GM15510 (cell line): Measurements from ENCODE around the gene TRAF3IP1.
A peak's percentile ranks its signal among the peaks of the same experiment; 100 is the strongest.

Source experiments
- POLR2A ChIP-seq: IDR thresholded peaks from 3 replicates; pipeline ENCODE4 v1.6.1; 2011; ENCODE audit warnings: borderline replicate concordance; ENCODE audit not compliant: insufficient read length; ENCODE audit errors: extremely low read depth

TRAF3IP1 gene, protein sequence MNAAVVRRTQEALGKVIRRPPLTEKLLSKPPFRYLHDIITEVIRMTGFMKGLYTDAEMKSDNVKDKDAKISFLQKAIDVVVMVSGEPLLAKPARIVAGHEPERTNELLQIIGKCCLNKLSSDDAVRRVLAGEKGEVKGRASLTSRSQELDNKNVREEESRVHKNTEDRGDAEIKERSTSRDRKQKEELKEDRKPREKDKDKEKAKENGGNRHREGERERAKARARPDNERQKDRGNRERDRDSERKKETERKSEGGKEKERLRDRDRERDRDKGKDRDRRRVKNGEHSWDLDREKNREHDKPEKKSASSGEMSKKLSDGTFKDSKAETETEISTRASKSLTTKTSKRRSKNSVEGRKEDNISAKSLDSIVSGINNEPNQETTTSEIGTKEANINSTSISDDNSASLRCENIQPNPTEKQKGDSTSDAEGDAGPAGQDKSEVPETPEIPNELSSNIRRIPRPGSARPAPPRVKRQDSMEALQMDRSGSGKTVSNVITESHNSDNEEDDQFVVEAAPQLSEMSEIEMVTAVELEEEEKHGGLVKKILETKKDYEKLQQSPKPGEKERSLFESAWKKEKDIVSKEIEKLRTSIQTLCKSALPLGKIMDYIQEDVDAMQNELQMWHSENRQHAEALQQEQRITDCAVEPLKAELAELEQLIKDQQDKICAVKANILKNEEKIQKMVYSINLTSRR

DNA sequence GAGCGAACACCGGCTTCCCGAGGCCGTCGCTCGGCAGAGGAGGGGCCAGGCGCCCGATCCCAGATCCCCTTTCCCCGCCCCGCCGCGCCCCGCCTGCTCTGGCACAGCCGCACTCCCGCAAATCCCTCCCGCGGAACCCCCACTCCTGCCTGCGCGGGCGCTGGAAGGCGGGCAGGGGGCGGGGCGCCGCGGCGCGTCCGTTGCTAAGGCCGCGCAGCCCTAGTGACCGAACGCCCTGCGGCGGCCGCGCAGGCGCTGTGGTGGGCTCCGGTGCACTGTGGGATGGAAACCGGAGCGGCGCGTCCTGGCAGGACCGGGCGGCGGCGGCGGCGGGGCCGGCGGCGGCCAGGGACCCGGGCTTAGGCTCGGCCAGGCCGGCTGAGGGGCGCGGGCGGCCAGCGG lies at the start of gene TRAF3IP1:
TSS of gene TRAF3IP1 (plus strand) at position 273 of the 402 bp plus-strand sequence. CDS start 145 bp downstream, outside the sequence.
- peak; percentile 14 for TF ChIP-seq POLR2A

DNA sequence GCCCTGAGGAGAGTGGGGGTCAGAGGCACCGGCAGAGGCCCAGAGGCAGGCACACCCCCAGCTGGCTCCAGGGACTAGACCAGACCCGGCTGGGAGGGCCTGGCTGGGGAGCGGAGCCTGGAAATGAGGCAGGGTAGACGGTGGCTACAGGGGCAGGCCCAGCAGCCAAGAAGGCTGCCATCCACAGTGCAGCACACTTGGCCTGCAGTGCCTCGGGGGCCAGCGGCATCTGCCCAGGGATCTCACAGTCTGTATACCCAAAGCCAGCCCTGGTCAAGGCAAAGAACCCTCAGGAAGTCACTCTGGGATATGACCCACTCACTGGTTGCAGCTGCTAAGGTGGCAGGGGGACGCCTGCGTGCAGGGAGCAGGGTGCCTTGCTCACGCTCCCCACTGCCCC lies 49.7 kb upstream of the TRAF3IP1 start:
- TF ChIP-seq POLR2A, result no peak

DNA sequence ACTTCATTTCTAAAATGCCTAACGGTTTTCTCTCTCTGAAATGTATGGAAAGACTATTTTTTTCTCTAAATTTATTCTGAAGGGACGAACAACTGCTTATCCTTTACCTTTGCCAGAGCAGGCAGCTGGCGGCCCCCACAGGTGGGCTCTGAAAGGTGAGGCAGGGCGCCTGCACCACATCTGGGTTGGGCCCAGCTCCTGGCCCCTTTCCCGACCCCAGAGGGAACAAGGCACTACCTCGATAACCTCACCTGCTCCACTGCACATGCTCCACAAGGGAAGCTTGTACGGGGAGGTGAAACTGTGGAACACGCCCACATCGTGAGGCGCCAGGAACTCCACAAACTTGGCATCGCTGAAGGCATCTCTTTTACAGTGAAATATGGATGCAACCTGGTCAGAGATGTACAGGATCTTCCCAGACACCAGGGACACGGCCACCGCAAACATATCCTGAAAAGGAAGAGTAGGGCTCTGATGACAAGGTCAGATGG lies 49.2 kb upstream of the TRAF3IP1 start:
- TF ChIP-seq POLR2A, result no peak

DNA sequence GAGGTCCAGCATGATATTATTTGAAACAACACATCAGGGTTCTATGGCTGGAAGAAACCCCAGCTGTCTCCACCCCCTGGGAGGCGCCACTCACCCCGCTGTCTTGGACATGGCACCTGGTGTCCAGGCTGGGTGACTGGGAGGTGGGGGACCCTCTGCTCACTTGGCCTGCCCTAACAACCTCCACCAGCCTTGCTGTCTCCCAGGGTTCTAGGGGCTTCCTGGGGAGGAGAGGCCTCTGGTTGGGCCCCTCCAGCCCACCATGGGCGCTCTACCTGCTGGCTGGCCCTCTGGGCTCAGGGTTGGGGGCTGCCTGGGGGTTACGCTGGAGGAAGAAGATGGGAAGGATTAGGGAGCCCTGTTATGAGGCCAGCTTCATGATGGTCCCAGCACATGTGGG lies 48.2 kb upstream of the TRAF3IP1 start:
- TF ChIP-seq POLR2A, result no peak

DNA sequence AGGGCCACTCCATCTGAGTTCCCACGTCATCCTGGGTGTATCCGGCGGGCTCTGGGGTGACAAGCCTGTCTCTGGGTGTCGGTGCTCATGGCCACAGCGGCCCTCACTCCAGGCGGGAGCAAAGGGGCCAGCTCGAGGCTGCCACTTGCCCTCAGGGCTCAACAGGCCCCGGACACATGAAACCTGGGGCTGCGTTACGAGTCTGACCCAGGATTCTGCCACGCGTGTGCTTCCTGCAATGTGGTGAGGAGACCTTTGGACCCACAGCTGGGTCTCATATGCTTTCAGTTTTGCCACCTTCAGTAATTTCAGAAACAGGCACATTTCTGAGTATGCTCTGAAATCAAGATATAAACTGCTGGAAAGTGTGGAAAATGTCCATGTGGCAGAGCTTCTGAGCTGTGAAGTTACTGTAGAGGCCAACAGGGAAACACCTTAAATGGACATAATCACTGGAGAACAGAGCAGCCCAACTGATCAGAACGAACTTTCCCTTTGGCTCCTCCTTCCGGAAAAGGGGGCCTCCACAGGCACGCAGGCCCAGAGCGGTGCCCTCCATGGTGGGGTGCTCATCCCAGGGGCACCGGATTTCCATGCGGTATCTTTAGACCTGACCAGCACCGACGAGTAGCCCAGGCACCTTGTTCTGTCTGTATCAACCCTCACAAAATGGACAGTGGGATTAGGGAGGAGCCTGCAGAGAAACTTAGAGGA lies 46.0 kb upstream of the TRAF3IP1 start:
- no peak for TF ChIP-seq POLR2A

DNA sequence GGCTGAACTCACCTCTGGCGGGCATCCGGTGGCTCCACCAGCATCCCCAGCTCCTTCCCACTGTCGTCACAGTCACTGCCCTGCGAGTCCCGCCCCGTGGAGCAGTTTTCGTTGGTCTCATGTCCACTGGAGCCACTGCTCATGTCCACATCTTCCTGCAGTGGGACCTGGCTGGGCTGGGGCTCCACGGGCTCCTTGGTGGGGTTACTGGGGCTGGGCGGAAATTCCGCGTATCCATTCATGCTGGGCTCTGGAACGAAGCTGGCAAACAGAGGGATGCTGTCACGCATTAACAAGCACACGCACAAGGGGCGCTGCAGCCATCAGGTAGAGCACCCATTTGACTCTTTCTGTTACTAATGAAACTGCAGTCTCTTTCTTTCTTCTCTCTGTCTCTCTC lies 42.6 kb upstream of the TRAF3IP1 start:
- TF ChIP-seq POLR2A, result no peak

DNA sequence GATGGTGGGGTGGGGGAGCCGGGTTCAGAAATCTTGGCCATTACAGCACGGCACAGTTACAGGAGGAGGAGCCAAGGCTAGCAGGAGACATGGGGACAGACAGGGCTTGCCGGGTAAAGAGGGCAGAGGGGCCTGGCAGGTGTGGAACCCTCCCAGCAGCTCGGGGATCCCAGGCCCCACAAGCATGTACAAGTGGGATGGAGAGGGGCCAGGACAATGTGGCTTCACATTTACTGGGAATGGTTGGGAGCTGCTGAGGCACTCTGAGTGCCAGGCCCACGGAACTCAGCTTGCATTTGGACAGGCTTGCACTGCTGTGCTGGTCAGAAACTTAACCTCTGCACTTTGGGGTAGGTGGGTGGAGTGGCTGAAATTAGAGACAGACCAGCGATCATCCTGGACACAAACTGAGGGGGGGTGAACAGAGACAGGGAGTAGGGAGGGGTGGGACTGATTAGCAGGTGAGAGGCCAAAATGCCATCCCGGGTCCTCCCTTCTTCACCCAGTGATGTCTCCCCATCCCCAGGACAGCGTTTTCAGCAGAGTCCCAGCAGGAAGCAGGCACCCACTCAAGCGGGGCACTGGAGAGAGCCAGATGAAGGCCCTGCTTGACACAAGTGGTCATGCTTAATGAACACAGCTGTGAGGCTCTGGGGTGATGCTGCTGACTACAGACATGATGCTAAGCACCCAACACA lies 41.5 kb upstream of the TRAF3IP1 start:
- no peak for TF ChIP-seq POLR2A

DNA sequence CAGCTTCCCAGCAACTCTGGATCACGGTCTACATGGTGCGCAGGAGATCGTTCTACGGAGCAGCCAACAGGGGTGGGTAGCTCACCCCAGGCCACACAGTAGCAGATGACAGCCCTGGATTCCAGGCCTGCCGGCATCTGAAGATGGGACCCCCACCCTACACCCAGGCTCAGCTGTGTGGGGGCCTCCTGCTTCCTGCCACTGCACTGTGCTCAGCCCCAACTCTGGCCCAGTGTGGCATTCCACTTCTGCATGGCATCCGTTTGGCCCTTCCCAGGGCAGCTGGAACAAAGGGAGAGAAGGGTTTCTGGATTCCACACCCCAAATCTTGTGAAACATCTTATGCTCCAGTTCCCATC lies 41.0 kb upstream of the TRAF3IP1 start:
- TF ChIP-seq POLR2A, result no peak

DNA sequence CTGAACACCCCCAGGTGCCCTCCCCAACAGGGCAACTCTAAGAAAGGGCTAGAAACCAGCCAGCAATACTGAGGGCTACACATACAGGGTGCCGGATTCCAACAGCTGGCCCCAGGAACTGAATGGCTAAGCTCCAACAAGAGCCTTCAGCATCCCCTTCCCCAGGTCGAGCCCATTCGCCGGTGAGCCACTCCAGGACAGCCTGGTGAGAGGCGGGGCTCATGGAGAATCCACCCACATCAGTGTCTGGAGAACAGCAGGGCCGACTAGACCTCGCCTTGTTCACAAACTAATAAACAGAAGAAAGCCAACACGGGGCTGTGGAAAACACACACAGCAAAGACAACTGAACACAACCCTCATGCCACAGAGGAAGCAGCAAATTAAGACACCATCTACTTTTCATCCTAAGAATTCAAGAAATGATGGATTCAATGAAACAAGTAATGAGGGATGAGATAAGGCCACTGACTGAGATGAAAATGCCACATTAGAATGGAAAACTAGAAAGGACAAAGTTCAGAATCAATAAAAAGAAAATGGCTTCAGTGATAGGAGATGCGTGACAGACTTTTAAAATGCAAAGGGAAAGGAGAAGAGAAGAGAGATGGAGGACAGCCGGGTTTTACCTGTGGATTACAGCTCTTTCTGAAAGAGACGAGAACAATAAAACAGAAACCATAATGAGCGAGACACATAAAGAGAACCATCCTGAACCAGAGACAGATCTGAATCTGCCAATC lies 40.1 kb upstream of the TRAF3IP1 start:
- TF ChIP-seq POLR2A, result no peak

DNA sequence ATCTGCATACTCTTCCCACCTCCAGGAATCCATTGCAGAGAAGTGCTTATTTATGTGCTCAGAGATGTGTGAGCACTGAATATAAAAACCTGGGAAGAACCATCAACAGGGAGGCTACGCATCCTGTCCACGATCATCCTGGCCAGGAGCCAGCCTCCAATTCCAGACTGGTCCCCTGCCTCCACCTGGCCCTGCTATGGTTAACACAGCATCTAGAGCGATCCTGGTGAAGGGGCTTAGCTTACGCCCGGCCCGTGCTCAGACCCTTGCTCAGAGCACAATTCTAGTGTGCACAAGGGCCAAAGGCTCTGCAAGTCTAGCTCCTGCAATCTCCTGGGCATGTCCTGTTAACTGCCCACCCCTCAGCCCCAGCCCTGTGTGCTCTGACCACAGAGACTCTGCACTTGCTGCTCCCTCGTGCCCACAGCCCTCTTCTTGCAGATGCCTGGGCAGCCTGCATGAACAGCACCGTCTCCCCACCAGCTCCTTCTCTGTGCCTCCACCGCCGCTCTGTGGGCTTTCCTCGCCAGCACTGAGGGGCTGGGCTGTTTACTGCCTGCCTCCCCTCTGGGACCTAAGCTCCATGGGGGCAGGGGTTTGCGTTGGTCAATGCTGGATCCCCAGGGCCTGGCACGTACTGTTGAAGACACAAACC lies 38.4 kb upstream of the TRAF3IP1 start:
- TF ChIP-seq POLR2A, result no peak

DNA sequence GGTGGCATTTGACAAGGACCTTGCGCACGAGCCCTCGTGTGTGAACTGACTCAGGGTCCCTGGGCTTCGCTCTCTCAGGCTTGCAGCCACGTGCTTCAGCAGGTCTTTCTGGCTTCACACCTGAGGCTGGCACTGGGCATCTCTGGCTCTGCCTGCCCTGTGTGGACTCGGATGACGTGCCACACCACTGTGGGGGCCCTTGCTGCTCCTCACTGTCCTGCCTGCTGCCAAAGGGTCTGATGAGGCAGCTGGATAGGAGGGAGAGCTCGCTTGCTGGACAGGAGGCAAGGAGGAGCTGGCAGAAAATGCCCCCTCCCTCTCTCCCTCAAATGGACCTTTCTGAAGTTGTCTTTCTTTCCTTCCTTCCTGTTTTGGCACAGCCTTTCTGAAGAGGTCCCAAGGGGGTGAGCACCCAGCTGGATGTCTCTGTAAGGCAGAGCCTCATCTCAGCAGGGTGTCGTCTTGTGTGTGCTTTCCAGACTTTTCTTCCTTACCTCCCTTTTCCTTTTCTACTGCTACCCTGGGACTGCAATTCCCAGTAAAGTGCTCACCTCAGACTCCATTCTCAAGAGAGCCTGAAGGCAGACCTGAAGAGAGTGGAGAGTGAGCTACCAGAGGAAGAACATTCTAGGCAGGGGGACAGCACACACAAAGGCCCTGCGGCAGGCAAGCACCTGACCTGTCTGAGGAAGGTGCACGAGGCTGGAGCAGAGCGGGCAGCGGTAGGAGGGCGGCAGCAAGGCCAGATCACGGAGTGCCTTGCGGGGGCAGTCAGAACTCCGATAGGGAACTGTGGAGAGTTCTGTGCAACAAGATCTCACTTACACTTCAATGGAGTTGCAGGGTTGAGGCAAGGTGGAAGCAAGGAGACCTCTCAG lies 37.2 kb upstream of the TRAF3IP1 start:
- no peak for TF ChIP-seq POLR2A

DNA sequence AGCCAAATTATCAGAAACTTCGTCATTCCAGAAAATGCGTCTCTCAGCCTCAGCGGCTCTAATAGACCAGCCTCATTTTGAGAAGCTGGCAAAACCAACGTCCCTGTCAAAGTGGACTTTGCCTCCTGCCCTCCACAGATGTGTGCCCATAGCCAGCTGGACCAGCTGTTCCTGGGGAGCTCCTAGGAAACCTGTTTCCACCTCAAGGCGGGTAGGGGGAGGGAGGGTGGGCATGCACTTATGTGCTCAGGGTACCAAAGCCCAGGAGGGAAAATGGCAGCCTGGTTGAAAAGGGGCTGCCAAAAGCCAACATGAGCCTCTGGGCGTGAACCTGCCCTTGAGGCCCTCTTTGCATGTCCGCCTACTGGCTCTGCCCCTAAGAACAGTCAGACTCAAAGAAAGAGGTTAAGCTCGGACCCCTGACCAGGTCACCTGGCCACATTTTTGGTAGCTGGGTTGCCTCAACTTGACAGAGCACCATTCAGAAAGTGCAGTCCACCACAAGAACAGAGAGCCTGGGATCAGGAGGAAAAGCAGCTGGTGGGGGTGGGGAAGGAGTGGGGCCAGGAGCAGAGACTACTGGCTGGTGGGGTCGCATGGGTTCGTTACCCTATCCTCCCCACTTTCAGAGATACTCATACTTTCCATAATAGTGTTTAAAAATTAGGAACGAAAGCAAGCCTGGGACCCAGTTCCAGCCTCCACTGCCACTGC lies 35.4 kb upstream of the TRAF3IP1 start:
- TF ChIP-seq POLR2A, result no peak
